HUES6 (cell line): Measurements from ENCODE around the gene HDAC4.

Source experiments
- H3K27ac ChIP-seq: 2 replicates; pipeline ENCODE4 v1.7.0; 2013; ENCODE audit warnings: low read depth, mild to moderate bottlenecking, low read length, inconsistent platforms
- H3K27me3 ChIP-seq: 2 replicates; pipeline ENCODE4 v1.6.1; 2013; ENCODE audit warnings: low read length; ENCODE audit not compliant: control insufficient read depth, insufficient read depth
- H3K36me3 ChIP-seq: 2 replicates; pipeline ENCODE4 v1.6.1; 2013; ENCODE audit warnings: low read length; ENCODE audit not compliant: control insufficient read depth, insufficient read depth
- H3K4me1 ChIP-seq: 2 replicates; pipeline ENCODE4 v1.6.1; 2013; ENCODE audit warnings: low read length; ENCODE audit not compliant: control insufficient read depth, insufficient read depth
- H3K4me3 ChIP-seq: 2 replicates; pipeline ENCODE4 v1.5.1; 2013; ENCODE audit warnings: low read depth, low read length
- H3K9ac ChIP-seq: one replicate; pipeline ENCODE4 v1.6.1; 2013; ENCODE audit warnings: mild to moderate bottlenecking, low read length
- H3K9me3 ChIP-seq: 2 replicates; pipeline ENCODE4 v1.6.1; 2013; ENCODE audit warnings: low read depth, low read length; ENCODE audit not compliant: control insufficient read depth, insufficient read depth

The HDAC4 gene

GRCh38 chr2:239328351-239329191 is 72.2 kb downstream of the HDAC4 start:
- H3K36me3 ChIP-seq = no peaks in the 10 kb centered on the region

GRCh38 chr2:239327536-239328350 is 73.1 kb downstream of the HDAC4 start:
- Histone ChIP-seq H3K4me1 (peaks cover 21% of the 10 kb centered on the region), H3K27ac (no peak overlapping the region), H3K4me3 (no peak overlapping the region), H3K27me3 (no peaks in the 10 kb centered on the region), H3K9ac (no peak overlapping the region), H3K9me3 (no peaks in the 10 kb centered on the region), H3K36me3 (no peaks in the 10 kb centered on the region)

More at GRCh38 chr2:239328351-239329191, 72.2 kb downstream of the HDAC4 start:
- H3K4me1 ChIP-seq = peaks cover 21% of the 10 kb centered on the region
- no peaks in the 10 kb centered on the region for H3K27me3 ChIP-seq
- H3K9me3 ChIP-seq = no peaks in the 10 kb centered on the region
- H3K4me3 ChIP-seq = no peak overlapping the region
- no peak overlapping the region for H3K9ac ChIP-seq
- H3K27ac ChIP-seq = no peak overlapping the region

- Histone ChIP-seq H3K36me3 (peaks cover 5% of the 10 kb centered on the region; the same call in 1 of the 2 replicates), H3K4me3 (no peak overlapping the region), H3K27ac (no peak overlapping the region), H3K9me3 (no peaks in the 10 kb centered on the region), H3K9ac (no peak overlapping the region), H3K4me1 (peaks cover 21% of the 10 kb centered on the region), H3K27me3 (no peaks in the 10 kb centered on the region)
Observed at GRCh38 chr2:239326831-239327535, 73.8 kb downstream of the HDAC4 start.

- no peaks in the 10 kb centered on the region for H3K9me3 ChIP-seq
- H3K9ac ChIP-seq = no peak overlapping the region
- H3K4me3 ChIP-seq = no peak overlapping the region
- no peak overlapping the region for H3K27ac ChIP-seq
- no peaks in the 10 kb centered on the region for H3K27me3 ChIP-seq
- peaks cover 15% of the 10 kb centered on the region for H3K4me1 ChIP-seq
- peaks cover 5% of the 10 kb centered on the region; the same call in 1 of the 2 replicates for H3K36me3 ChIP-seq
Observed at GRCh38 chr2:239324456-239324855, 76.4 kb downstream of the HDAC4 start.

GRCh38 chr2:239323447-239323846 is 77.4 kb downstream of the HDAC4 start:
- no peak overlapping the region for H3K4me3 ChIP-seq
- peaks cover 7% of the 10 kb centered on the region for H3K4me1 ChIP-seq
- H3K9me3 ChIP-seq = no peaks in the 10 kb centered on the region
- peaks cover 5% of the 10 kb centered on the region; the same call in 1 of the 2 replicates for H3K36me3 ChIP-seq
- H3K9ac ChIP-seq = no peak overlapping the region
- no peaks in the 10 kb centered on the region for H3K27me3 ChIP-seq
- H3K27ac ChIP-seq = no peak overlapping the region

GRCh38 chr2:239322416-239323086 is 78.3 kb downstream of the HDAC4 start:
- Histone ChIP-seq H3K9me3 (no peaks in the 10 kb centered on the region), H3K4me1 (peaks cover 7% of the 10 kb centered on the region), H3K27me3 (no peaks in the 10 kb centered on the region), H3K36me3 (peaks cover 5% of the 10 kb centered on the region; the same call in 1 of the 2 replicates), H3K27ac (no peak overlapping the region), H3K4me3 (no peak overlapping the region), H3K9ac (no peak overlapping the region)

- no peak overlapping the region for H3K27ac ChIP-seq
- H3K36me3 ChIP-seq = peaks cover 5% of the 10 kb centered on the region; the same call in 1 of the 2 replicates
- peaks cover 7% of the 10 kb centered on the region for H3K4me1 ChIP-seq
- no peak overlapping the region for H3K9ac ChIP-seq
- H3K27me3 ChIP-seq = no peaks in the 10 kb centered on the region
- no peaks in the 10 kb centered on the region for H3K9me3 ChIP-seq
- no peak overlapping the region for H3K4me3 ChIP-seq
Observed at GRCh38 chr2:239321596-239322415, 79.0 kb downstream of the HDAC4 start.

GRCh38 chr2:239318790-239319661 is 81.8 kb downstream of the HDAC4 start:
- Histone ChIP-seq H3K27me3 (no peaks in the 10 kb centered on the region), H3K9me3 (peaks cover 11% of the 10 kb centered on the region), H3K27ac (no peak overlapping the region), H3K9ac (no peak overlapping the region), H3K36me3 (peaks cover 5% of the 10 kb centered on the region; the same call in 1 of the 2 replicates), H3K4me1 (no peaks in the 10 kb centered on the region), H3K4me3 (no peak overlapping the region)

- Histone ChIP-seq H3K27me3 (no peaks in the 10 kb centered on the region), H3K4me1 (no peaks in the 10 kb centered on the region), H3K4me3 (no peak overlapping the region), H3K36me3 (peaks cover 5% of the 10 kb centered on the region; the same call in 1 of the 2 replicates), H3K9ac (no peak overlapping the region), H3K27ac (no peak overlapping the region), H3K9me3 (peaks cover 11% of the 10 kb centered on the region)
Observed at GRCh38 chr2:239318151-239318611, 82.6 kb downstream of the HDAC4 start.
